HG03354 (cell line): ENCODE results near the gene CLDN5.
A peak's percentile ranks its signal among the peaks of the same experiment; 100 is the strongest.

Experiments
- ATAC-seq: cut with Tn5 transposase; IDR thresholded peaks from one replicate; pipeline ENCODE4 v1.9.1; 2021; ENCODE audit warnings: mild to moderate bottlenecking; ENCODE audit not compliant: unreplicated experiment, poor library complexity, severe bottlenecking

Gene CLDN5

DNA sequence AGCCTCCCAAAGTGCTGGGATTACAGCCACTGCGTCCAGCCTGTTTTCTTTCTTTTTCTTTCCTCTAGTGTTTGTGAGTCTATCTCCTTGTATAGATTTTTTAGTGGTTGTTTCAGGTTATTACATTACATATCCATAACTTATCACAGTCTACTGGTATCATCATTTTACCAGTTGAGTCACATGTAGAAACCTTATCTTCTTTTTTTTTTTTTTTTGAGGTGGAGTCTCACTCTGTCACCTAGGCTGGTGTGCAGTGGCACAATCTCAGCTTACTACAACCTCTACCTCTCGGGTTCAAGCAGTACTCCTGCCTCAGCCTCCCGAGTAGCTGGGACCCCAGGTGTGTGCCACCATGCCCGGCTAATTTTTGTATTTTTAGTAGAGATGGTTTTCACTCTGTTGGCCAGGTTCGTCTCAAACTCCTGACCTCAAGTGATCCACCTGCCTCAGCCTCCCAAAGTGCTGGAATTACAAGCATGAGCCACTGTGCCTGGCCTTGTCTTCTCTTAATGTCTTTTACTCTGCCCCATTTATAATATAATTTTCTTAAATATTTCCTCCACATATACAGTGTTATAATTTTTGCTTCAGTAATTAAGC lies 33.5 kb downstream of the CLDN5 start:
- no peak for ATAC-seq

DNA sequence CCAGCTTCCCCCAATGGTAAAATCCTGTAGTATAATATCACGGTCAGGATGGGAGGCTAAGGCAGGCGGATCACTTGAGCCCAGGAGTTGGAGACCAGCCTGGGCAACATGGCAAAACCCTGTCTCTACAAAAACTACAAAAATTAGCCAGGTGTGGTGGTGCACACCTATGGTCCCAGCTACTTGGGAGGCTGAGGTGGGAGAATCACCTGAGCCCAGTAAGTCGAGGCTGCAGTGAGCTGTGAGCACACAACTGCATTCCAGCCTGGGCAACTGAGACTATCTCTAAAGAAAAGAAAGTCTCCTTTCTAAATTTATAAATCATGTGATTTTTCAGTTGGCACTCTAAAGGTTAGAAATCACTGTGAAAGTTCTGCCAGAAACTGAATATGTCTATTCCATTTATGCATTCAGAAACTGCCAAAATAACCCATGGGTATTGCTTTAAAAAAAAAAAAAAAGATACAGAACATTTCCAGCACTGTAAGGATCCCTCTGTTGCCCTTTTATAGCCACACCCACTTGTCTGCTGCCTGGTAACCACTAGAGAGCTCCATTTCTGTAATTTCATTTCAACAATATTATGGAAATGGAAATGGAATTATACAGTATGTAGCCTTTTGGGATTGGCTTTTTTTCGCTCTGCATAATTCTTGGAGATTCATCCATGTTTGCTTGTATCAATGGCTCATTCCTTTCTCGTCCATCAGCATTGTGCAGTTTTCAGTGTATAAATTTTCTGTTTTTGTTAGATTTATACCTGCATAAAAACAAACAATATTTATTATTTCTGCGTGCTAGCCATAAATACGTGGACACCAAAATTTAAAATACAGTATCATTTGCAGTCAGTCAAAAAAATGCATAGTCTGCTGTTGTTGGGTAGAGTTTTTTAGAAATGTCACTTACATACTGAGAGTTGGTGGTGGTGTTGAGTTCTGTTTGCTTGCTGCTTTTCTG lies 35.0 kb downstream of the CLDN5 start:
- ATAC-seq: no peak

DNA sequence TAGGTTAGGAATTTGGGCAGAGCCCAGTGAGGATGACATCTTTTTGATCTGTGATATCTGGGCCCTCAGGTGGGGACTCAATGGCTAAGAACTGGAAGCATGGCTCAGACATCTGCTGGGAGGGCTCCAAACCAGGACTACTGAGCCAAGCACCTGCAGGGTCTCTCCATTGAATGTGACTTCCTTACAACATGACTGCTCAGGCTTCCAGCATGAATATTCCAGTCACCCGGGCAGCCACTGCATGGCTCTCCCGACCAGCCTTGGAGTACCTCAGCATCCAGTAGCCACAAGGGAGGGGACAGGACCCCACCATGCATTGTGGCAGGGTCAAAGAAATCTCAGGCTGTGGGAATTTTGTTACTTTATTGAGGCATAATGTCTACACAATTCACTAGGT lies 35.9 kb downstream of the CLDN5 start:
- no peak for ATAC-seq

DNA sequence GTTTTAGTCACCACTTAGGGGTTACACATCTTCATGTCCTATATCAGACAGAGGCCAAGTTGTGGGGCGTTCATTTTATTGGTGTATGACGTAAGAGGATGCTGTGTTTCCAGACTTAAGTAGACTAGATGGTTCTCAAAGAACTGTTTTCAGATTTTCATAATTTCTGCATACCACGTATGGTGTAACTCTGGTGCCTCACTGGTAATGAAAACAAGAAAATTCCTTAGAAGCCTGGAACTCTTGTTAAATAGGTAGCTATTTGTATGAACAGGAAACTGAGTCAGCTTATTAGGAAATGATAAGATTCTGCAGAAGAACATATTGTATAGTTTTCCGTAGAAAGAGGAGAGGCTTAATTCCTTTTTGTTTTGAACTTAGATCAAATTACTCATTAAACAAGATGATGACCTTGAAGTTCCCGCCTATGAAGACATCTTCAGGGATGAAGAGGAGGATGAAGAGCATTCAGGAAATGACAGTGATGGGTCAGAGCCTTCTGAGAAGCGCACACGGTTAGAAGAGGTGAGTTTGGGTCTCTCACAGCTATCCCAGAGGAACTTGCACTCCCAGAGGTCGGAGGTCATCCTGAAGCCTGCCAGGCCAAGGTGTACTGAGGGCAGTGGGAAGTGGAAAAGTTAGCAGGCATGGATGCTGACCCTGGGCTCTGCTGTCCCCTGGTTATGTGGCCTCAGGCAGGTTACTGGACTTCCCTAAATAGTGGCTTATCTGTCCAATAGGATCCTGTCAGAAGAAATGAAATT lies 40.5 kb downstream of the CLDN5 start:
- no peak for ATAC-seq

DNA sequence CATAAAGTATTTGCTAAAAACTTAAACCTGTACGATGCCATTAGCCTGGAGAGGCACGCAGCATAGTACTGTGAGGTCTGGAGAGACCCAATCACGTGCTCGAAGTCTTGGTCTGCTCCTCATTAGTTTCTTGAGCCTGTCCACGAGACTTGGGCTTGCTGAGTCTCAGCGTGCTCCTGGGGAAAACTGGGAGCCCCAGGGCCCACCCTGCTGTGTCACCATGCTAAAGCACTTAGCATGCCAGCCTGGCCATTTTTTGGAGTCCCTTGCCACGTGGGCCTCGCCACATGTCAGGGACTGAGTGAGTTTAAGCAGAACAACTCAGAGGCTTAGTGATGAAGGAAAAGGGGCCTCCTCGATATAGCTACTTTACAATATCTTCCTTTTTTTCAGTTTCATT lies 41.9 kb downstream of the CLDN5 start:
- ATAC-seq: no peak

DNA sequence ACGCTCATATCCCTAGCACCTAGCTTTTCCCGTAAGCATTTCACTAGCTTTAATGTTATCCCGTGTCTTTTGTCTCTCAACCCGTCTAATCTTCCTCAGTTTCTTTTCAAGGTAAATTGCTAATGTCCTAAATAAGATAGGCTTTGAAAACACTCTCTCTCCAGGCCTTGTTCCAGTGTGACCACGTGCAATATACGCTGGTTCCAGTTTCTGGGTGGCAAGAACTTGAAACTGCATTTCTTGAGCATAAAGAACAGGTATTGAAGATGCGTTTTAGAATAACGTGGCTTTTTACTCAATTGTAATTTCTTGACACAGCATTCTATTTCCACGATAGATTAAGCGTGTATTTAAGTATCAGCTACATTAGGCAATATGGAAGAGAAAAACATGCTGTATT lies 43.4 kb downstream of the CLDN5 start:
- ATAC-seq: no peak

DNA sequence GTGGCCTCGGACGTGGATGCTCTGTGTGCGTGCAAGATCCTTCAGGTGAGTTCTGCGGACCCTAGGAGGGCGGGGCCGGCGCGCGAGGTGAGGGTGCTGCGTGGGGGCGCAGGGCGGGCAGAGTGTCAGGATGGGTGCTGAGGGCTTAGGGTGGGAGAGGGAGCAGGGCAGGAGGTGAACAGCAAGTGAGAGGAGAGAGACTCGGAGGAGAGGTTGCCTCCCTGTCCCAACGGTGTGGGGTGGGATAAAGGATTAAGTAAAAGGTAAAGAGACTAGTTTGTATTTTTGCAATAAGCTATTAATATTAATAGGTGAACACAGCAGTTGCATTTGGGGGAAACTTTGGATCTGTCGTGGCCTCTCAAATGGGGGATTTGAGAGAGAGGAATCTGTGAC lies 44.0 kb downstream of the CLDN5 start:
- ATAC-seq: no peak

DNA sequence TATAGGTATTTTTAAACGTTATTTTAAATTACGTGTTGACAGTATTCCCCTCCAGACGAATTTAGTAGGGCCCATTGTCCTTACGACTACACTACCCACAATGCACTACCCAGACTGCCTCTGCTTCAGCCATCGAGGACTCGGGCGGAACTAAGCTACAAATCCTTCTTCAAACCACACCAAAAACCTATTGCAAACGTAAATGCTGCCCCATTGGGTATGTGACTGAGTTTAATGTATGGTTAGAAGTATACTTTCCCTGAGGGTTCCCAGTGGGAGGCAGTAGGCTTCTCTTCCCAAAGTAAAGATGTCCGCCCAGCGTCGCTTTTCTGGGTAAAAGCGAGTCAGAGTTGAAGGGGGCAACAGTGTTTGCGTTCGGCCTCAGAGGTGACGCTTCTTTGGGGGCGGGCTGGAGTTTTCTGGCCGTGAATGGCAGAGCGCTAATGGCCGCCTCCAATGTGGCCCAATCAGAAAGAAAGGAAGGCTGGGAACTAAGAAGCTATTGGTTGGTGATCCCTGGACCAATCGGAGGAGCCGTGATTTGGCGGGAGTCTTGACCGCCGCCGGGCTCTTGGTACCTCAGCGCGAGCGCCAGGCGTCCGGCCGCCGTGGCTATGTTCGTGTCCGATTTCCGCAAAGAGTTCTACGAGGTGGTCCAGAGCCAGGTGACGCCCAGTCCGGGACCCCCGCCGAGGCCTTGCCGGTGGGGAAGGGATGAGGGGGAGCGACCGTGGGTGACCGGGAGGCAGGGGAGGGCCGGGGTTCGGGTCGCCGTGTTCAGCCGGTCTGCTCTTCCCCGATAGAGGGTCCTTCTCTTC lies 44.6 kb downstream of the CLDN5 start, which contains the start of gene CDC45:
Gene CDC45, plus strand, starts transcription at position 566 of the 818 bp plus-strand sequence. Its CDS starts 49 bp downstream, at position 615.
- peak; percentile 90 for ATAC-seq

DNA sequence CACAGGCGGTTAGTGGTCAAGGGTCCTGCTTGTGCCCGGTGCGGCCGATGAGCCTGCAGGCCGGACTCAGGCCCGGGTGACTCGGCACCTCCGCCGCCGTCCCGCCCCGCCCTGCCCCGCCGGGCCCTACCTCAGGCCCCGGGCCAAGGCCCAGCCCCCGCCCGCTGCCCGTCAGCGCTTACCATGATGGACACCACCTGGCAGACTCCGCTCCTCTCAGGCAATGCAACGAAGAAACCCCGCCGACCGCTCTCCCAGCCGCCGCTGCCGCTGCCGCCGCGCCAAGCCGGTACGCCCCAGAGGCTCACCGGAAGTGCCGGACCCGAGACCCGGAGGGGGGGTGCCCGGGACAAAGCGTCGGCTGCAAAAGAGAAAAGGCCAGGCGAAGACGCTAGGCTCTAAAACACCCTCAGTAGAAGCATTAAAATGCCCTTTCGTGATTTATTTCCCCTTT lies 45.3 kb downstream of the CLDN5 start, which contains the start of gene UFD1:
Gene UFD1, minus strand, starts transcription at position 293 of the 454 bp plus-strand sequence. Its CDS starts 108 bp downstream, at position 185.
- ATAC-seq: peak; percentile 62

DNA sequence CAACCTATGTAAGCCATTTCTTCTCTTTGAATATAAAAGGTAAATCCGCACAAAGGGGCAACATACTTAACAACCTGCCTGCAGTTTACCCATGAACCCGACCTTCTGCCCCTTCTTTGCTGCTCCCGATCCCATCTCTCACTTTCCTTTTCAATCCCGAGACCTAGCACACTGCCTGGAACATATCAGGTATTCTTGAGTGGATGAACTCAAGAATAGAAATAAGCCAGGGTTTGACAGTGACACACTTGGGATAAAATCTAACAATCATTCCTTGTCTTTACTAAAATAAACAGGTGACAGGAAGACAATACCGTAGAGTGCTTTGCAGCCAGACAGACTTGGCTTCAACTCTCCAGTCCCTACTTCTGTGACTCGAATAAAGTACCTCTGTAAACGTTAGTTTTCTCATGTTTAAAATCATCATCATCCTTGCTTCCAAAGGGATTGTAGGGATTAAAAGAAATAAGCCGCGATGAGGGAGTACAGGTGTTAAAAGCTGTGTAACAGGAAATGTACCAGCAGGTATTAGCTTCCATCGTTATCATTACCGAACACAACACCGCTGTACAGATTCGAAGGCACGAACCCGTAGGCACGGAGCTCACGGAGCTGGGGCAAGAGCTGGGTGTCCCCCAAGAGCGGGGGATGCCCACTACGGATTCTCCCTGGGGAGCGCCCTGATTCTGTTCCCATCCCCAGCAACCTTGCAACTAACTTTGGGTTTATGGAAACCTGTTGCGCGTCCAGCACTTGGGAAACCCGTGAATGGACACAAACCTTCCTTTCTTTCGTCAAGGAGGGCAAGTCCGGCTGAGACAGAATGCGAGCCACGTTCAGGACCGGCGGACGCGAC lies 45.9 kb downstream of the CLDN5 start:
- no peak for ATAC-seq

DNA sequence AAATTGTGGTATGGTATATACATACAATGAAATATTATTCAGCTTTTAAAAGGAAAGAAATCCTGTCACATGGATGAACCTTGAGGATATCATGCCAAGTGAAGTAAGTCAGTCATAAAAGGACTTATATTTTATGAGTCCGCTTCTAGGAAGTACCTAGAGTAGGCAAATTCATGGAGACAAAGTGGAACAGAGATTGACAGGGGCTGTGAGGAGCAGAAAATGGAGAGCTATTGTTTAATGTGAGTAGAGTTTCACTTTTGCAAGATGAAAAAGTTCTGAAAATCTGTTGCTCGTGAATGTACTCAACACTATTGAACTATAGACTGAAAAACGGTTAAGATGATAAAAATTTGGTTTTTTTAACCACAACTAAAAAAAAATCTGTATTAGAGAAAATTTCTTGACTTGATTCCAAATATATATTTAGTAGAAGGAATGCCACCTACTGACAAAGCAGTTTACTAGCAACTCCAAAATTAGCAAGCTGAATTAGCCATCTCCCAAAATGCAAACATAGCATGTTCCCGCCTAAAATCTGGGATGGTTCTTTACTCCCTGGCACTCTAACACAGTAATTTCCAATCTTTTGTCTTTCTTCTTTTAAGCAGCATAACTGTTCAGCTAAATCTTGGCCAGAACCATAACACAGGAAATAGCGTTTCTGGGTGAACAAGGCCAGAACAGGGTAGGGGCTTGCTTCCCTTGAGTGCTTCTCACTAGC lies 46.7 kb downstream of the CLDN5 start:
- ATAC-seq: no peak

DNA sequence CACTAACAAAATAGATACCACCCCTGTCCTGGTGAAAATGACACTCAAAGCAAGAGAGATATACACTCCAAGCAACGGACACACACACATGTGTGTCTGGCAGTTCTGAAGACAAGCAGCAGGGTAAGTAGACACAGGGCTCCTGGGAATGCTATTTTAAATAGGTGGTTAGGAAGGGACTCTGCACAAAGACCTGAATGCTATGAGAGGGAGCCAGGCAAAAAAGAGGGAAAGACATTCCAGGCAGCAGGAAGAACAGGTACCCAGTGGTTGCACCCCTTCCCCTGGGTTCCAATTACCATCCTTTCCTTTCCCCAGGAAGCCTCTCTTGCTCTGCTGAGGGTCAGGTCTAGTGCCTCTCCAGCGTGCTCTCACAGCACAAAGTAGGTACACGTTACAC lies 48.2 kb downstream of the CLDN5 start:
- ATAC-seq: no peak

DNA sequence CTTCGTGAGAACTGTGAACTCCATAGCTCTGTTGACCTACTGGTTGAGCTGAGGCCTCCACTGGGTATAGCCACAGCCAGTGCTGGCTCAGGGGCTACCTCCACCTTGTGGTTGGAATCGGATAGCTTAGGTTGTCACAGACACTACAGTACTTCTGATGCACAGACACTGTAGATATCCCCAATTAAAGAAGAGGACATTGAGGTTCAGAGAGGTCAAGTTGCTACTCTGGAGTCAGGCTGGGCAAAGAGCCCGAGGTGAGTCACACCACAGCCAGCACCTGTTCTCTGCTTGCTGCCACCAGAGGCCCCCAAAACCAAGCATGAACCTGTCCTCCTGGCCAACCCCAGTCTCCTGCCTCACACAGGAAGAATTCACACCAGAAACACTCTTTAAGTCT lies 50.6 kb downstream of the CLDN5 start:
- no peak for ATAC-seq
